Measurements from ENCODE around the gene CMSS1.

DNA sequence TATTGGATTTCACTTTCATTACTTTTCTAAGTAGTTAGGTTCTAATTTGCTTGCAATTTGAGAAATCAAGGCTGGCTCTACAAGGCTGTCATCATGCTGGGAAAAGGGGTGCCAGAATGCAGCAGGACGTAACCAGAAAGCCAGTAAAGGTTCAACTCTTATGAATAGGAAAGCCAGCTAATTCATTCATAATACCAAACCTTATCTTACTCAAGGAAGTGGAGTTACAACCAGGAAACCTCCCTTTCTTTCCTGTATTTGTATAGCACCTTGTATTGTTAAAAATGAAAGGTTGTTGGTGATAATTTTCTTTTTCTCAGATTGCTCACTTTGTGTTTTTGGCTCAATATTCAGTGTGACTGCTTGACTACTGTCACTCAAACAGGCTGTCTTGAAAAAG, 187.3 kb downstream of the CMSS1 start:
- TF ChIP-seq, protein P1, sequence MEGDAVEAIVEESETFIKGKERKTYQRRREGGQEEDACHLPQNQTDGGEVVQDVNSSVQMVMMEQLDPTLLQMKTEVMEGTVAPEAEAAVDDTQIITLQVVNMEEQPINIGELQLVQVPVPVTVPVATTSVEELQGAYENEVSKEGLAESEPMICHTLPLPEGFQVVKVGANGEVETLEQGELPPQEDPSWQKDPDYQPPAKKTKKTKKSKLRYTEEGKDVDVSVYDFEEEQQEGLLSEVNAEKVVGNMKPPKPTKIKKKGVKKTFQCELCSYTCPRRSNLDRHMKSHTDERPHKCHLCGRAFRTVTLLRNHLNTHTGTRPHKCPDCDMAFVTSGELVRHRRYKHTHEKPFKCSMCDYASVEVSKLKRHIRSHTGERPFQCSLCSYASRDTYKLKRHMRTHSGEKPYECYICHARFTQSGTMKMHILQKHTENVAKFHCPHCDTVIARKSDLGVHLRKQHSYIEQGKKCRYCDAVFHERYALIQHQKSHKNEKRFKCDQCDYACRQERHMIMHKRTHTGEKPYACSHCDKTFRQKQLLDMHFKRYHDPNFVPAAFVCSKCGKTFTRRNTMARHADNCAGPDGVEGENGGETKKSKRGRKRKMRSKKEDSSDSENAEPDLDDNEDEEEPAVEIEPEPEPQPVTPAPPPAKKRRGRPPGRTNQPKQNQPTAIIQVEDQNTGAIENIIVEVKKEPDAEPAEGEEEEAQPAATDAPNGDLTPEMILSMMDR (IDR thresholded peaks at IDR 0.05), result no peak
- TF ChIP-seq POLR2A (IDR thresholded peaks at IDR 0.05), result no peak

Data from Peyer's patch (tissue), 4 donors.